Urinary bladder (tissue), 4 donors: ENCODE results near the gene TTLL12. TPM values are rescaled to one million over a fixed set of nuclear protein-coding genes. Genes with fewer than 3 reads are reported as not detected.

Experiments
- DNase-seq: peaks from one replicate; pipeline ENCODE4 v3.0.0-alpha.2; 2015; ENCODE audit errors: extremely low spot score
- H3K27ac ChIP-seq: one replicate; pipeline ENCODE4 v1.5.1; 2013; ENCODE audit warnings: low read depth, mild to moderate bottlenecking, moderate library complexity
- H3K36me3 ChIP-seq: one replicate; pipeline ENCODE4 v1.6.1; 2013; ENCODE audit warnings: mild to moderate bottlenecking, moderate library complexity; ENCODE audit not compliant: insufficient read depth
- H3K4me1 ChIP-seq: one replicate; pipeline ENCODE4 v1.6.1; 2013; ENCODE audit warnings: mild to moderate bottlenecking, moderate library complexity; ENCODE audit not compliant: insufficient read depth
- H3K4me3 ChIP-seq: one replicate; pipeline ENCODE4 v1.5.1; 2013; ENCODE audit warnings: low read depth, low read length
- WGBS: extraction: QIAGEN DNeasy Blood & Tissue Kit; methylation state at CpG from one replicate; pipeline ENCODE4 v1.1.7; 2013; 5-methylcytosine and 5-hydroxymethylcytosine counted together
- polyA plus RNA-seq: library from polyadenylated mRNA; stranded (reverse); fragments of 200-250 nt; gene quantifications from one replicate; pipeline ENCODE4 v1.2.3, GENCODE V29; 2013
- total RNA-seq: library from RNA; depleted of rRNA; stranded (reverse); fragments of >200 nt; gene quantifications from one replicate; pipeline ENCODE4 v1.2.3, GENCODE V29; 2014
- donor health status: healthy with polysubstance abuse.
- donor health status: healthy.

TTLL12 gene
- total and polyA plus RNA-seq, 2 donors: 8.1 to 26.6 TPM

DNA sequence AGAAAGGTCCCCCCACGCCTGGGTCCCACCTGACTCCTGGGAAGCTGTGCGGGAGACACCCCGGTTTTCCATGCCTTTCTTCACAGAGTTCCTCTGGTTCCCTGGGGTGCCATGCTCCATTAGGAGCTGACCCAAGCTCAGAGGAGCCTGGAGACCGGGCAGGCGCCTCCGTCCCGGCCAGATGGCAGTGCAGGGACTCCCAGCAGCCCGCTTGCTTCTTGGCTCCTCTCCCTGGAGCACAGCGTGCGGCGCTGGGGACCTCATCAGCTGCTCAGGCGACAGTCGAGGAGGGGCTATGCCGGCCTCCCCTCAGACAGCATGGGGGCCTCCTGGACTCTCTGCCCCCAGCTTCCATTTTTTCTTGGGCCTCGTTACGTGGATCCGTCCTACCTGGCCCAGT, 13.1 kb upstream of the TTLL12 start:
- Histone ChIP-seq H3K4me1 (no peaks in the 10 kb centered on the region), H3K36me3 (no peaks in the 10 kb centered on the region), H3K27ac (no peak overlapping the region), H3K4me3 (no peak overlapping the region)
- 81% methylated on average over 17 of the region's 17 CpGs for WGBS
- DNase-seq: no peak

DNA sequence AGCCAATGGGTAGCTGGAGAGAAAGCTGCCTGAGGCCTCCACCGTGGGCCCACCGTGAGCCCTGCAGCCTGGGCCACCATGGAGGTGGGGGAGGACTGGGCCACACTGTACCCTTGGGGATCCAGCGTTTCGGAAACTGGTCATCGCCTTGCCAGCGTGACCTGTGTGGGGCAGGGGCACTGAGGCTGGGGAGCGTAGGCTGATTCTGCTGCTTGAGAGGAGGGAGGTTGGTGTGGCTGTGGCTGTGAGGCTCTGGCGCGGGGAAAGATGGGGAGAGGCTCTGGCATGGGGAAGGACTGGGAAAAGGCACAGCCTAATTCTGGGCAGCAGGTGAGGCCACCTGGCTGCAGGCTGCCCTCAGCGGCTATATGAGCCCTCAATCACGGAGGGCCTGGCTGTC, 12.6 kb upstream of the TTLL12 start:
- DNase-seq: no peak
- no peak overlapping the region for H3K4me3 ChIP-seq
- 75% methylated on average over 11 of the region's 11 CpGs for WGBS
- no peak overlapping the region for H3K27ac ChIP-seq
- H3K36me3 ChIP-seq: no peaks in the 10 kb centered on the region
- no peaks in the 10 kb centered on the region for H3K4me1 ChIP-seq

DNA sequence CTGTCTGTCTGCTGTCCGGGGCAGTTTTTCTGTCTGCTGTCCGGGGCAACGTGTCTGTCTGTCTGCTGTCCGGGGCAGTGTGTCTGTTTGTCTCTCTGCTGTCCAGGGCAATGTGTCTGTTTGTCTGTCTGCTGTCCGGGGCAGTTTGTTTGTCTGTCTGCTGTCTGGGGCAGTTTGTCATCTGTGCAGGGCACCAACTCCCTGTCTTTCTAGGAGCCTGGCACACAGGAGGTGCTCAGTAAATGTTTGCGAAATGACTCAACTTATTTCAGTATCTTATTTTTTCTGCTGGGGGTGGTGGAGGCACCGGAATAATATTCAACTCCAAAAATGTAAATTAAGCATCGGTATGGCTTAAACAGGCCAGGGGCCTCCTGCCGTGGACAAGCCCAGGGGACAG, 12.0 kb upstream of the TTLL12 start:
- H3K27ac ChIP-seq: no peak overlapping the region
- no peaks in the 10 kb centered on the region for H3K36me3 ChIP-seq
- no peak for DNase-seq
- no peak overlapping the region for H3K4me3 ChIP-seq
- WGBS: 80% methylated on average over 9 of the region's 9 CpGs
- H3K4me1 ChIP-seq: no peaks in the 10 kb centered on the region

DNA sequence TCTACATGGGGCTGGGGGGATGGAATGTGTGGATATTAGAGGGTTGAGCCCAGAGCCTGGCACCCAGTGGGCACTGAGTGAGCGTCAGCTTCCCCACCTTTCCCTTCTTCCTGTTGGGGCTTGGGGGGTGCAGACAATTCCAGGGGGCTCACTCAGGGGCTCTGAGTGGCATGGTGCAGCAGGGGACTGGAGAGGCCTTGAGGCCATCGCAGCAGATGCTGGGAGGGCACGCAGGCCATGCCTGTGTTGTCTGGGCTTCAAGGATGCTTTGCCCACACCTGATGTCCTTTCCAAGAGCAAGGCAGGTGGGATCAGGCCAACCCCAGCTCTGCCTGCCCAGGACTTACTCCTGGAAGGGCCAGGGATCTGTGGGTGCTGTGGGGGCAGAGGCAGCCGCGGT, 11.2 kb upstream of the TTLL12 start:
- no peaks in the 10 kb centered on the region for H3K36me3 ChIP-seq
- 63% methylated on average over 5 of the region's 5 CpGs for WGBS
- no peak overlapping the region for H3K27ac ChIP-seq
- no peak overlapping the region for H3K4me3 ChIP-seq
- no peaks in the 10 kb centered on the region for H3K4me1 ChIP-seq
- DNase-seq: no peak

DNA sequence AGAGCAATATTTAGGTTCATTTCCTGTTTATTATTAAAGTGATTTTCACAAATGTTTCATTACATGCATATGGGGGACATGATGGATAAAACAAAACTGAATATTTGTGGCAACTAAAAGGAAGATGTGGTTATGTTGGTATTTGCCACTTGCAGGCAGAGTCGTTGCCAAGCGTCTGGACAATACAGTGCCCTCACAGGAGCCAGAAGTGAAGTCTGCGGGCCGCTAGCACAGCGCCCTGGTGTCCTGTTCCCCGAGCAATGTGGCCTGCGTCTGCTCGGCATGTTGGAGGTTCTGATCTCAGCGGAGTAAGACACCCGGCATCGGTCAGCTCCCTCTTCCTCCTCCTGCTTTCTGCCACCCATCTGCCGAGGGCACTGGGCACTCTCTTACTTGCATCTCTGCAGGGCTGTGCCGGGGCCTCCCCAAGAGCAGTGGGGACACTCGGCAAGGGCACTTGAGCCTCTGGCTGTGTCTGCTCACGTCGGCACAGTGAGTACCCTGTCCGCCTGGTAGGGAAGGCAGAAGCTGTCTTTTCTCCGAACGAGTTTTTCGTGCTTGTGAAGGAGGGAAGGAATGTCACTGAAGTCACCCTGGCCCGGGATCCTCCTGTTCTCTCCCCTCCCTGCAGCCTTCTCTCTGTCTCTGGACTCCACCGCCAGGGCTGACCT, 10.5 kb upstream of the TTLL12 start:
- Histone ChIP-seq H3K4me3 (no peak overlapping the region), H3K27ac (no peak overlapping the region), H3K36me3 (no peaks in the 10 kb centered on the region), H3K4me1 (no peaks in the 10 kb centered on the region)
- WGBS: 58% methylated on average over 22 of the region's 22 CpGs
- no peak for DNase-seq

DNA sequence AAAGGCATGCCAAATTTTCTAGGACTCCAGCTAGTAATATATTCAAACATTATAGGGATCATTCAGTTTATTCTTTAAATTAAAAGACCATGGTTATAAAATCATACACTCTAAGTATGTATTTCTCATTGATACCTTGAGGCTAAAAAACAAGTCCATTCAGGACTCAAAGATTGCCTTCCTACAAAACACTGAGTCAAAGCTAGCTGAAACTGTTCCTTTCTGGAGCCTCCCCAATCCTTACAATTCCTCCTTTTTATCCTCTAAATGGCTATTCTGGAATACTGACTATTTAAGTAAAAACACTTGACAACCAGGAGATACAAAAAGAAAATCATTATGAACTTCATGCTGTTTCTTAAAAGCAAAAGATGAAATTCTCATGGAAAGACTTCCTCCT, 4.9 kb upstream of the TTLL12 start:
- Histone ChIP-seq H3K4me3 (no peak overlapping the region), H3K4me1 (no peaks in the 10 kb centered on the region), H3K27ac (no peak overlapping the region), H3K36me3 (no peaks in the 10 kb centered on the region)
- DNase-seq: no peak

DNA sequence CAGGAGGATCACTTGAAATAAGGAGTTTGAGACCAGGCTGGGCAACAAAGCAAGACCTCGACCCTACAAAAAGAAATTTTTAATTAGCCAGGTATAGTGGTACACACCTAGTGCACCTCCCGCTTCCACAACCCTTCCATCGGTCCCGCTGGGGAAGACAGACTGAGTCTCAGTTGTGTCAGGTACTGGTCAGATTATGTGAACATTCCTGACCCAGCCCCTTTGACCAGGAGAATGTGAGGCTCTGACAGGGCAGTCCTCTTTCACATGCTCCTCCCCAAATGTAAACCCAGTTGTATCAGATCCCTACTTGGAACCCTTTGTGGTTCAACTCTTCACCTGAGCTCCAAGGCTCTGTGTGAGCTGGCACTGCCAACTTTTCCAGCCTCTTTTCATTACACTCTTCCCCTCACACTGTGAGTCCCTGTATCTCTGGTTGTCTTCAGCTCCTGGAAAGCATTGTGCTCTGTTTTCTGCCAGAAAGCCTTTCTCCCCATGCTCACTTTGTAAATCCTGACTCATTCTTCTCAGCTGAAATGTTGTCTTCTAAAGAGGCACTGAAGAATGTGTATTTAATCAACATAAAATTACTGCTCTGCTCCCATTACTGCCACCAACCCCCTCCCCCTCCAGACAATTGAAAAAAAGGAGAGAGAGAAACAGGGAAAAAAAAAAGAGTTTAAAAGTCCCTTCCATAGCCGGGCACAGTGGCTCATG, 2.1 kb upstream of the TTLL12 start:
- DNase-seq: no peak
- WGBS: 90% methylated on average over 5 of the region's 5 CpGs
- H3K4me3 ChIP-seq: no peak overlapping the region
- H3K36me3 ChIP-seq: no peaks in the 10 kb centered on the region
- H3K27ac ChIP-seq: no peak overlapping the region
- H3K4me1 ChIP-seq: no peaks in the 10 kb centered on the region

DNA sequence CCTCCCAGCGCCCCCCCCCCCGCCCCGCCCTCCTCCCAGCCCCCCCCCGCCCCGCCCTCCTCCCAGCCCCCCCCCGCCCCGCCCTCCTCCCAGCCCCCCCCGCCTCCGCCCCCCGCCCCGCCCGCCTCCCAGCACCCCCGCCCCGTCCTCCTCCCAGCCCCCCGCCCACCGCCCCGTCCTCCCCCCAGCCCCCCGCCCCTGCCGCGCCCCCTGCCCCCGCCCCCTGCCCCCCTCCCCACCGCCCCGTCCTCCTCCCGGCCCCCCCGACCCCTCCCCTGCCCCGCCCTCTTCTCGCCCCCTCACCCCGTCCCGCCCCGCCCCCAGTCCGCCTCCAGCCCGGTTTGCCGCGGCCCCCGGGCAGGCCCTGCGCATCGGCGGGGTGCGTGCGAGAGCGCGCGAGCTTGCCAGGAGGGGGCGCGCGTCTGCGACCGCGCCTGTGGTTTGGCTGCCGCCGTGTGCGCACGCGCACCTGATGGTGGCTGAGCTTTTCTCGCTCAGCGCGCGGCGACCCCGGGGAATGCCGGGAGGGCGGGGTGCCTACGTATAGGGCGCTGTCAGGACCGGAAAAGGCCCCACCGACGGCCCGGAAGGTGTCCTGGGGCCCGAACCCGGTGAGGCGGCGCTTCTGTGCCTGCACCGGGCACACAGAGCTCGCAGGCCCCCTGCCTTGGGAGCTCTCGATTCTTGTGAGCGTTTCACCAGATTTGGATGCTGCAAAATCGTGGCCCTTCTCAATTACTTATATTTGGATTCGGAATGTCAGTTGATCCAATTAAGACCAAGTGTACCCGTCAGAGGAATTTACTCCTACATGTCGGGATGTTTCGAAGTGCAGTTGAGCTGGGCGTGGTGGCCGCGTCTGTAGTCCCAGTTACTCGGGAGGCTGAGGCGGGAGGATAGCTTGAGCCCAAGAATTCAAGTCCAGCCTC, 501 bp upstream of the TTLL12 start:
- peak overlapping the region; percentile 91 for H3K27ac ChIP-seq
- no peaks in the 10 kb centered on the region for H3K4me1 ChIP-seq
- peak overlapping the region; percentile 32 for H3K4me3 ChIP-seq
- 5% methylated on average over 56 of the region's 86 CpGs for WGBS
- H3K36me3 ChIP-seq: no peaks in the 10 kb centered on the region
- DNase-seq: peak; percentile 76

DNA sequence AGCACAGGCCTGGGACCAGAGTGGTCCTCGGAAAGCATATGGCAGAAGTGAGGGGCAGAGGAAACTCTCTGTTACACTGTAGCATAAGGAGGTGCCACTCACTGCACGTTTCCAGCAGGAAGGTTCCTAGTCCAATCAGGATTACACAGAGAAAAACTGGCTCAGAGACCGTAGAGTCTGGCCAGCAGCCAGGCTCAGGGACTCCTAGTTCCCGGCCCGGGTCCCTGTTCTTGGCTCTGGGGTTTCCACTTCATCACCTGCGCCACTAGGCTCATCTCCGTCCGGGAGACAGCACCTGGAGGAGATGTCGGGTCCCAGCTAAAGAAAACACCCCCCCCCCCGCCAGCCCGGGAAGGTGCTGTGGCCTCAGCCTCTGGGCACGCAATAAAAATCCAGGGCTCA, 1.1 kb downstream of the TTLL12 start:
- DNase-seq: no peak
- Histone ChIP-seq H3K4me1 (no peaks in the 10 kb centered on the region), H3K27ac (no peak overlapping the region), H3K4me3 (peak overlapping the region; percentile 78), H3K36me3 (no peaks in the 10 kb centered on the region)
- WGBS: 17% methylated on average over 12 of the region's 12 CpGs

DNA sequence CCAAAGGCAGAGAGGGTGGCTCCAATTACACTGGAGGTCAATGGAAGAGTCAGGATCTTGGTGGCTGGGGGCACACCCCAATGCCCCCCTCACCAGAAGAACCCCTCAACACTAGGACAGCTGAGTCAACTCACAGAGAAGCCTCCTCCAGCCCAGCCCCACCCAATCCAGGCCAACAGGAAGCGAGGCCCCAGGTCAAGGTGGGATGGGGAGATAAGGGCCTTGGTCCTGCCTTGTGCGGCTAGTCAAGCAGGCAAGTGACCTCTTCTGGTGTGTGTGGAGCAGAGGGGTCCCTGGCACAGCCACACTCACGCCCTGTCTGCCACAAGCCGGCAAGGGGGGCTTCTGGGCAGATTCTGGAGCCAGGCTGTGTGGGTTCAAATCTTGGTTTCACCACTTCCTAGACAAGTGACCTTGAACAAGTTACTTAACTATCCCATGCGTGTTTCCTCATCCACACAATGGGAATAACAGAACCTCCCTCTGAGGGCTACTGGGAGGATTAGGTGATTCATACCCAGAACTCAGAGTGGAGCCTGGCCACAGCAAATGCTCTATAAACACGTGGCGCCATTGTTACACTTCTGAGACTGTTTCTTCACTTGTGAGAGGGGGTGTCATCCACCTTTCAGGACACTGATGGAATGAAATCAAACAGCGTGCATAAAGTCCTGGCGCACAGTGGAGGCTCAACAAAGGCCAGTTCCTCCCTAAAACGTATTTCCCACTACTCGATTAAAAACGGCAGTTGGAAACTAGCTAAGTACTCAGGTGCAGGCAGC, 3.2 kb downstream of the TTLL12 start:
- H3K4me3 ChIP-seq: no peak overlapping the region
- WGBS: 88% methylated on average over 12 of the region's 12 CpGs
- H3K27ac ChIP-seq: no peak overlapping the region
- no peaks in the 10 kb centered on the region for H3K4me1 ChIP-seq
- peaks cover 3% of the 10 kb centered on the region for H3K36me3 ChIP-seq
- no peak for DNase-seq

DNA sequence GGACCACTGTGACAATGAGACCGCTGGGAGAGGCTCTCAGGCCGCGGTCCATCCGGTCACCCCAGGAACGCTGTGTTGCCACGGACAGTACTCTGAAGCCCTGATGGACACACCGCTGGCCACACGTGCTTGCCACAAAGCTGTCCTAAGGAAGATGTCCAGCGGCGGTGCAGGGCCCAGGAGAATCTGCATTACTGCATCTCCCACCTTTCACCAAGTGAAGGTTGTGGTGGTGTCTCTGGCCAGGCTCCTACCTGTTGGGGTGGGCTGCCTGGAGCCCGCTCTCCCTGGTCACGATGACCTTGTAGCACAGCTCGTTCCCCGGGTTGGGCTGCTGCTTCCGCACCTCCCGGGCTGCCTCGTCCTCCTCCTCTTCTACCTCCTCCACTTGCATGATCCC, 4.2 kb downstream of the TTLL12 start:
- Histone ChIP-seq H3K36me3 (peaks cover 3% of the 10 kb centered on the region), H3K4me3 (no peak overlapping the region), H3K4me1 (no peaks in the 10 kb centered on the region), H3K27ac (no peak overlapping the region)
- 96% methylated on average over 17 of the region's 17 CpGs for WGBS
- no peak for DNase-seq

DNA sequence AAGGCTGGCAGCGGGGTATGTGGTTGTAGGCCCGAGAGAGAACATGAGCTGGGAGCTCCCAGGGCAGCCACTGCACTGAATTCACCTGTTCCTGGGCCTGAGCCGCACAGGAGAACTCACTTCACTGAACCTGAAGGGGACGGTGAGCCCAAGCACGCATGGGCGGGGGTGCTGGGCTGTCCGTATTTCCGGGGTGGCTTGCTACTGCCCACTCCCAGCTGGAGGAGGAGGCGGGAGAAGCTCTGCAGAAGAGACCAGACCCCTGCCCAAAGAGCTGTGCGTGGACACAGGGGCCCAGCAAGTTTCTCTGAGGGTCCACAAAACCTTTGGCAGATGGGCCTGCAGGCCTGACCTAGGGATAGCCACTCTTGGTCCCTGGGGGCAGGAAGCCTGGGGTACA, 4.8 kb downstream of the TTLL12 start:
- DNase-seq: no peak
- H3K4me3 ChIP-seq: no peak overlapping the region
- H3K27ac ChIP-seq: no peak overlapping the region
- 96% methylated on average over 10 of the region's 10 CpGs for WGBS
- peaks cover 3% of the 10 kb centered on the region for H3K36me3 ChIP-seq
- H3K4me1 ChIP-seq: no peaks in the 10 kb centered on the region

DNA sequence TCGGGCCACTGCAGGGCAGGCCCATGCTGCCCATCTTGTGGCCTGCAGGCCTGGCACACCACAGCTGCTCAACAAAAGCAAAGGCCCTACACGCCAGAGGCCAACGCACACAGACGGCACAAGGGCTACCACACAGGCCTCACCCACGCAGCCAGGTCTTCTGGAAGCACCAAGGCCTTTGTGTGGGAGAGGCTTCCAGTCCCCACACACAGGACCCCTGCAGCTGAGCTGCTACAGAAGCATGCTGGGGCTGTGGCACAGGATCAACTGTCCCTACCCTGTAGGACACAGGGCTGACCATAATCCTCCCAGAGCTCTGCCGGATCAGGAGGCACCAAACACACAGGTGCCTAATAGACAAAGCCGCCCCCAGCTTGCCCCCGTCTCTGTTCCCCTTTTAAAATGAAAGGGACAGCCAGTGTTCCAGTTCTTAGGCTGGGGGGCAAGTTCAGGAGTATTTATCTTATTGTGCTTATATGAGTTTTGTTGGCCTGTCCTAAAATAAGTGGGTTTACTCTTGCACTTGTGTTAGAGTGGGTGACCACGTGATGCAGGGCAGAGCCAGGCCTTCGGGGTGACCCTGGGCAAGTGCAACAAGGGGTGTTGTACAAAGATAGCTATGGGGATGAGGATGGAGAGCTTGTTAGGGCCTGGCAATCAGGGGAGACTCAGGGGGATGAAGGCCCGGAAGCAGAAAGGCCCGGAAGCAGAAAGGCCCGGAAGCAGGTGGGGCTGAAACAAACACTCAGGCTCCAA, 5.4 kb downstream of the TTLL12 start:
- Histone ChIP-seq H3K36me3 (peaks cover 3% of the 10 kb centered on the region), H3K4me3 (no peak overlapping the region), H3K4me1 (no peaks in the 10 kb centered on the region), H3K27ac (no peak overlapping the region)
- DNase-seq: no peak
- WGBS: 92% methylated on average over 13 of the region's 13 CpGs
